Peyer's patch (tissue), 4 donors: ENCODE results near the gene BPGM. TPM values are rescaled to one million over a fixed set of nuclear protein-coding genes. Genes with fewer than 3 reads are reported as not detected.

Experiments used
- DNase-seq, 3 donors: peaks; one replicate each; pipeline ENCODE4 v3.0.0-alpha.2; 2017 to 2019
- H3K27ac ChIP-seq, 4 donors: fragments of 200-600 bp; sonication (generic); one replicate each; pipeline ENCODE4 v1.5.1; 2016 to 2019
- H3K27me3 ChIP-seq, 2 donors: fragments of 200-600 bp; sonication (generic); one replicate each; pipeline ENCODE4 v1.5.1; 2019
- H3K36me3 ChIP-seq, 3 donors: fragments of 200-600 bp; sonication (generic); one replicate each; pipeline ENCODE4 v1.5.1; 2016 to 2019
- H3K4me1 ChIP-seq, 4 donors: fragments of 200-600 bp; sonication (generic); one replicate each; pipeline ENCODE4 v1.5.1; 2016 to 2019
- H3K4me3 ChIP-seq, 4 donors: fragments of 200-600 bp; sonication (generic); 1 replicate in 3 of 4; 2 replicates in 1 of 4; pipeline ENCODE4 v1.5.1; 2016 to 2019; ENCODE audit warnings: mild to moderate bottlenecking in 1 of 4
- H3K9me3 ChIP-seq, 4 donors: fragments of 200-600 bp; sonication (generic); one replicate each; pipeline ENCODE4 v1.5.1; 2016 to 2019; ENCODE audit warnings: mild to moderate bottlenecking in 1 of 4
- POLR2A ChIP-seq, 2 donors: fragments of 450-650 bp; IDR thresholded peaks; one replicate each; pipeline ENCODE4 v1.5.1; 2017; ENCODE audit warnings: antibody characterized with exemption in 2 of 2, mild to moderate bottlenecking in 2 of 2, moderate library complexity in 2 of 2
- total RNA-seq, 4 donors: library from RNA; depleted of rRNA; stranded (reverse); fragments of >200 nt; gene quantifications; one replicate each; pipeline ENCODE4 v1.1.0, GENCODE V29; 2016
- TF ChIP-seq, protein P1 (sequence below), 6 experiments: fragments of 450-650 bp in 4 of 6; fragments of 200-600 bp in 2 of 6; sonication (generic) in 1 of 6; IDR thresholded peaks; one replicate each; pipeline ENCODE4 v1.5.1; 2017 to 2019; ENCODE audit warnings: antibody characterized with exemption in 6 of 6, mild to moderate bottlenecking in 3 of 6, moderate library complexity in 1 of 6

The BPGM gene
- total RNA-seq, 4 donors from 2014 or later: 5.3 to 9.2 (median 6.6) TPM

- no peaks in the 10 kb centered on the region for H3K27me3 ChIP-seq
- H3K9me3 ChIP-seq: no peaks in the 10 kb centered on the region
- no peak overlapping the region for H3K4me3 ChIP-seq
- no peak for DNase-seq
- TF ChIP-seq POLR2A (IDR thresholded peaks at IDR 0.05): no peak
- TF ChIP-seq, protein P1, sequence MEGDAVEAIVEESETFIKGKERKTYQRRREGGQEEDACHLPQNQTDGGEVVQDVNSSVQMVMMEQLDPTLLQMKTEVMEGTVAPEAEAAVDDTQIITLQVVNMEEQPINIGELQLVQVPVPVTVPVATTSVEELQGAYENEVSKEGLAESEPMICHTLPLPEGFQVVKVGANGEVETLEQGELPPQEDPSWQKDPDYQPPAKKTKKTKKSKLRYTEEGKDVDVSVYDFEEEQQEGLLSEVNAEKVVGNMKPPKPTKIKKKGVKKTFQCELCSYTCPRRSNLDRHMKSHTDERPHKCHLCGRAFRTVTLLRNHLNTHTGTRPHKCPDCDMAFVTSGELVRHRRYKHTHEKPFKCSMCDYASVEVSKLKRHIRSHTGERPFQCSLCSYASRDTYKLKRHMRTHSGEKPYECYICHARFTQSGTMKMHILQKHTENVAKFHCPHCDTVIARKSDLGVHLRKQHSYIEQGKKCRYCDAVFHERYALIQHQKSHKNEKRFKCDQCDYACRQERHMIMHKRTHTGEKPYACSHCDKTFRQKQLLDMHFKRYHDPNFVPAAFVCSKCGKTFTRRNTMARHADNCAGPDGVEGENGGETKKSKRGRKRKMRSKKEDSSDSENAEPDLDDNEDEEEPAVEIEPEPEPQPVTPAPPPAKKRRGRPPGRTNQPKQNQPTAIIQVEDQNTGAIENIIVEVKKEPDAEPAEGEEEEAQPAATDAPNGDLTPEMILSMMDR (IDR thresholded peaks at IDR 0.05): no peak
- no peaks in the 10 kb centered on the region for H3K4me1 ChIP-seq
- H3K27ac ChIP-seq: no peak overlapping the region
- no peaks in the 10 kb centered on the region for H3K36me3 ChIP-seq
Observed at GRCh38 chr7:134710854-134711624, 64.4 kb downstream of the BPGM start.

- Histone ChIP-seq H3K4me1 (no peaks in the 10 kb centered on the region), H3K27ac (no peak overlapping the region), H3K36me3 (no peaks in the 10 kb centered on the region), H3K4me3 (no peak overlapping the region), H3K9me3 (no peaks in the 10 kb centered on the region), H3K27me3 (no peaks in the 10 kb centered on the region)
- TF ChIP-seq, protein P1 (IDR thresholded peaks at IDR 0.05): no peak
- TF ChIP-seq POLR2A (IDR thresholded peaks at IDR 0.05): no peak
- DNase-seq: no peak
Observed at GRCh38 chr7:134712196-134712595, 65.5 kb downstream of the BPGM start.

GRCh38 chr7:134714470-134715205 lies 68.0 kb downstream of the BPGM start:
- Histone ChIP-seq H3K9me3 (no peaks in the 10 kb centered on the region), H3K36me3 (no peaks in the 10 kb centered on the region), H3K4me1 (no peaks in the 10 kb centered on the region), H3K27me3 (no peaks in the 10 kb centered on the region), H3K27ac (no peak overlapping the region), H3K4me3 (no peak overlapping the region)
- TF ChIP-seq, protein P1 (IDR thresholded peaks at IDR 0.05): no peak
- no peak for DNase-seq

DNA sequence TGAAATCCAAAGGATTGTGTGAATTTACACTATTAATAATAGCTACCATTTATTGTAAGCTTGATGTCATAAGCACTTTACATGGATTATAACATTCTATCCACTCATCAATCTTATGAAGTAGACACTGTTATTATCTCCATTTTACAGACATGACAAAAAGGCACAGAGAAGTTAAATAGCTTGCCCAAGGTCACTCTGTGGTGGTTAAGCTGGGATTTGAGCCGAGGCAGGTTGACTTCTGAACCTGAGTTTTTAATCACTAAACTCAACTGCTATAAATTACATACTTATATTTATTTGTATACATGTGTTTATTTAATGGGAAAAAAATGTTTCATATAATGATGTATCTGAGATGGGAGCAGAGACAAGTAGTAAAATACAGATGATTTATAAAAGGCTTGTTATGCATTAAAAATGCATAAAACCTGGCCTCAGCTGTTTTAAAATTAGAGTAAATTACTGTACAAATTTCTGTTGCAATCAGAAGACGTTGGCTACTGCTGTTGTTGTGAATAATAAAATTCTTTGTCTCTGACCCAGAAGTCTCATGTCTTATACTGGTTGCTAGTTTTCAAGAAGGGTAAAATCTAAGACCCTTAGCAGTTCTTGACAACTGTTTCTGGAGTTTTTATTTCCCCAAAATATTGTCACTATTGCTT lies 71.7 kb downstream of the BPGM start:
- no peaks in the 10 kb centered on the region for H3K9me3 ChIP-seq
- H3K27ac ChIP-seq: no peak overlapping the region
- TF ChIP-seq POLR2A (IDR thresholded peaks at IDR 0.05): no peak
- TF ChIP-seq, protein P1 (IDR thresholded peaks at IDR 0.05): no peak
- no peak for DNase-seq
- no peaks in the 10 kb centered on the region for H3K36me3 ChIP-seq
- no peak overlapping the region for H3K4me3 ChIP-seq
- peaks cover 0 to 3% (median 0%) of the 10 kb centered on the region in 4 donors for H3K4me1 ChIP-seq
- no peaks in the 10 kb centered on the region for H3K27me3 ChIP-seq

DNA sequence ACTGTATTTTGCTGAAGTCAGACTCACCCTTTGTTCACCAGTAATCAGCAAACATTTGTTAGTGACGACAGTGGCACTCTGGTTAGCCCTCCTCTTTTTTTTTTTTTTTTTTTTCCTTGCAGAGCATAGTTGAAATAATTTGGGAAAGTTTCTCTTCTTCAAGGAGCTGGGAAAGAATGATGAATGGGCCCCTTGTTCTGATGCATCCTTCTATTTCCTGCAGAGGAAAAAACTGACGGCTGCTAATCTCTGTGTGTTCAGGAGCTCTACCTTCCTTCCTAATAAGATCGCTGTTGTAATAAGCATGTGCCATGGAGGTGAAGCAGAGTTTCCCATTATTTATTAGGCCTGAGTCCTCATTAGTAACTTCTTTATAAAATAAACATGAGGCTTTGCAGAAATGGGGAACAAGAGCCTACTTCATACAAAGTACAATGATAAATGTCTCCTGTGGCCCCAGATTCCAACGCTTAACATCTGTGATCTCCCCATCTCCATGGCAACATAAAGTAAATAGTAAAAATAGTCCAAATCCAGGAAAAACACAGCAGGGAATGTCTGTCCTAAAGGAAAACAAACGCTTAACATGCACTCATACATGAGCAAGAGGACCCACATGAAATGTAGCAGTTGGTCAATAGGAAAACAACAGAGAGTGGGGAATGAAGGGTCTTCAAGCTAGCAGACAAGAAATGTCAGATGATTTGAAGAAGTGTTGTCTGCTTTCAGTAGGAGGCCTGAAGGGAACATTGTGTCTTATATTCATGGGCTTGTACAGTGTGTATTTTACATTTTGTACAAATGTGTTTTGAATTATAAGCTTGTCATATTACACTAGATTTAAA lies 73.7 kb downstream of the BPGM start:
- H3K27me3 ChIP-seq: no peaks in the 10 kb centered on the region
- H3K4me3 ChIP-seq: no peak overlapping the region
- no peaks in the 10 kb centered on the region for H3K36me3 ChIP-seq
- peaks cover 0 to 7% (median 0%) of the 10 kb centered on the region in 4 donors for H3K4me1 ChIP-seq
- H3K9me3 ChIP-seq: no peaks in the 10 kb centered on the region
- H3K27ac ChIP-seq: peak overlapping the region in 3 of 4 donors; percentile 45 to 81 (median 68)
- no peak for DNase-seq
- TF ChIP-seq, protein P1 (IDR thresholded peaks at IDR 0.05): no peak
